ENCODE data around the gene NME3. TPM values are rescaled to one million over a fixed set of nuclear protein-coding genes. Genes with fewer than 3 reads are reported as not detected.

NME3 gene
- polyA plus RNA-seq, 6 donors from 2014 or later = 32.0 to 61.1 (median 49.1) TPM

DNA sequence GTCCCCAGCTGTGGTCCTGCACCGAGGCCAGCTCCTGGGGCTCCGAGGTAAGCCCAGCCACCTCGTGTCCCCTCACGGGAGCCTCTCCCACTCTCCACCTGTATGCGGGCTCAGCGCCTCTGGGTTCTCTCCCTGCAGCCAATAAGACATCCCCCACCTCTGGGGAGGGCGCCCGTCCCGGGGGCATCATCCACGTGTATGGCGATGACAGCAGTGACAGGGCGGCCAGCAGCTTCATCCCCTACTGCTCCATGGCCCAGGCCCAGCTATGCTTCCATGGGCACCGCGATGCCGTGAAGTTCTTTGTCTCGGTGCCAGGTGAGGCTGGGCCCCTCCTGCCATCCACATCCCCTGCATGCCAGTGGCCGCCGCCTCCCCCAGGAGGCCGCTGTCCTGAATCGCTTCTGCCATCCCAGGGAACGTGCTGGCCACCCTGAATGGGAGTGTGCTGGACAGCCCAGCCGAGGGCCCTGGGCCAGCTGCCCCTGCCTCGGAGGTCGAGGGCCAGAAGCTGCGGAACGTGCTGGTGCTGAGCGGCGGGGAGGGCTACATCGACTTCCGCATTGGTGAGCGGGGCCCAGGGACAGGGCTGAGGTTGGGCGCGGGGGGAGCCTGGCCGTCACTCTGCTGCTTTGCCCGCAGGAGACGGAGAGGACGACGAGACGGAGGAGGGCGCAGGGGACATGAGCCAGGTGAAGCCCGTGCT is 3.1 kb downstream of the NME3 start:
- peak overlapping the region in 2 of 6 donors; percentile 87 to 91 for H3K27ac Mint-ChIP-seq
- H3K4me3 Mint-ChIP-seq = no peak overlapping the region
- no peaks in the 10 kb centered on the region for H3K27me3 Mint-ChIP-seq
- H3K4me1 Mint-ChIP-seq = peaks cover 14 to 18% (median 16%) of the 10 kb centered on the region in 3 donors
- no peaks in the 10 kb centered on the region for H3K36me3 Mint-ChIP-seq
- ATAC-seq (ENCODE audit: low read depth in 2 of 2) (no peak), DNase-seq (no peak)
- H3K9me3 Mint-ChIP-seq = no peaks in the 10 kb centered on the region

GRCh38 chr16:1767116-1767994 is 4.0 kb downstream of the NME3 start:
- ATAC-seq (ENCODE audit: low read depth in 2 of 2) (no peak), DNase-seq (no peak)
- Mint-ChIP-seq H3K4me3 (peak overlapping the region in 1 of 8 donors; percentile 43), H3K27me3 (no peaks in the 10 kb centered on the region), H3K36me3 (no peaks in the 10 kb centered on the region), H3K9me3 (no peaks in the 10 kb centered on the region), H3K27ac (peak overlapping the region in 1 of 6 donors; percentile 91), H3K4me1 (peaks cover 12 to 18% (median 14%) of the 10 kb centered on the region in 3 donors)

GRCh38 chr16:1766701-1767100 is 4.6 kb downstream of the NME3 start:
- Mint-ChIP-seq H3K36me3 (no peaks in the 10 kb centered on the region), H3K9me3 (no peaks in the 10 kb centered on the region), H3K4me3 (no peak overlapping the region), H3K4me1 (peaks cover 6 to 11% (median 8%) of the 10 kb centered on the region in 3 donors), H3K27ac (no peak overlapping the region), H3K27me3 (no peaks in the 10 kb centered on the region)
- no peak for DNase-seq
- no peak for ATAC-seq (ENCODE audit: low read depth in 2 of 2)

DNA sequence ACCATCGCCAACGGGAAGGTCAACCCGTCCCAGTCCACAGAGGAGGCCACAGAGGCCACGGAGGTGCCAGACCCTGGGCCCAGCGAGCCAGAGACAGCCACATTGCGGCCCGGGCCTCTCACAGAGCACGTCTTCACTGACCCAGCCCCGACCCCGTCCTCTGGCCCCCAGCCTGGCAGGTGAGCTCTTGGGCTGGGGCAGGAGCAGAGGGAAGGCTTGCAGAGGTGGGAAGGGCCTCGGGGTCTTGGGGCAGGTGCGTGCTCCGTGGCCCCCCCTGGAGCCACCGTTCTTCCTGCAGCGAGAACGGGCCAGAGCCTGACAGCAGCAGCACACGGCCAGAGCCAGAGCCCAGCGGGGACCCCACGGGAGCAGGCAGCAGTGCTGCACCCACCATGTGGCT is 5.1 kb downstream of the NME3 start:
- DNase-seq = no peak
- no peak for ATAC-seq (ENCODE audit: low read depth in 2 of 2)
- no peak overlapping the region for H3K4me3 Mint-ChIP-seq
- no peaks in the 10 kb centered on the region for H3K36me3 Mint-ChIP-seq
- H3K27ac Mint-ChIP-seq = no peak overlapping the region
- peaks cover 5 to 10% (median 6%) of the 10 kb centered on the region in 3 donors for H3K4me1 Mint-ChIP-seq
- no peaks in the 10 kb centered on the region for H3K27me3 Mint-ChIP-seq
- H3K9me3 Mint-ChIP-seq = no peaks in the 10 kb centered on the region

GRCh38 chr16:1765826-1766225 is 5.5 kb downstream of the NME3 start:
- Mint-ChIP-seq H3K9me3 (no peaks in the 10 kb centered on the region), H3K4me1 (peaks cover 5 to 10% (median 6%) of the 10 kb centered on the region in 3 donors), H3K36me3 (no peaks in the 10 kb centered on the region), H3K27me3 (no peaks in the 10 kb centered on the region), H3K4me3 (no peak overlapping the region), H3K27ac (no peak overlapping the region)
- DNase-seq = no peak
- ATAC-seq (ENCODE audit: low read depth in 2 of 2) = no peak

DNA sequence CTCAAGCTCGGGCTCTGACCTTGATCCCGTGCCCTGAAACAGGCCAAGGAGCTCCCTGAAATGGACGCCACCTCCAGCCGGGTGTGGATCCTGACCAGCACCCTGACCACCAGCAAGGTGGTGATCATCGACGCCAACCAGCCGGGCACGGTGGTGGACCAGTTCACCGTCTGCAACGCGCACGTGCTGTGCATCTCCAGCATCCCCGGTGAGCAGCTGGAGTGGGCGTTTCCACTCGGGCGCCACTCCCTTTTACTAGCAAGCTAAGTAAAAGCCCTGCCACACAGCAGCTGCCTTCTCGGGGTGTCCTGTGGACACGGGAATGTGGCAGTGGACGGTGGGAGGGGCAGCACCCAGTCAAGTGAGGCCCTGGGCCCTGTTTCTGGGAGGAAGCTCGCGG is 6.4 kb downstream of the NME3 start:
- Mint-ChIP-seq H3K27ac (no peak overlapping the region), H3K27me3 (no peaks in the 10 kb centered on the region), H3K36me3 (no peaks in the 10 kb centered on the region)

DNA sequence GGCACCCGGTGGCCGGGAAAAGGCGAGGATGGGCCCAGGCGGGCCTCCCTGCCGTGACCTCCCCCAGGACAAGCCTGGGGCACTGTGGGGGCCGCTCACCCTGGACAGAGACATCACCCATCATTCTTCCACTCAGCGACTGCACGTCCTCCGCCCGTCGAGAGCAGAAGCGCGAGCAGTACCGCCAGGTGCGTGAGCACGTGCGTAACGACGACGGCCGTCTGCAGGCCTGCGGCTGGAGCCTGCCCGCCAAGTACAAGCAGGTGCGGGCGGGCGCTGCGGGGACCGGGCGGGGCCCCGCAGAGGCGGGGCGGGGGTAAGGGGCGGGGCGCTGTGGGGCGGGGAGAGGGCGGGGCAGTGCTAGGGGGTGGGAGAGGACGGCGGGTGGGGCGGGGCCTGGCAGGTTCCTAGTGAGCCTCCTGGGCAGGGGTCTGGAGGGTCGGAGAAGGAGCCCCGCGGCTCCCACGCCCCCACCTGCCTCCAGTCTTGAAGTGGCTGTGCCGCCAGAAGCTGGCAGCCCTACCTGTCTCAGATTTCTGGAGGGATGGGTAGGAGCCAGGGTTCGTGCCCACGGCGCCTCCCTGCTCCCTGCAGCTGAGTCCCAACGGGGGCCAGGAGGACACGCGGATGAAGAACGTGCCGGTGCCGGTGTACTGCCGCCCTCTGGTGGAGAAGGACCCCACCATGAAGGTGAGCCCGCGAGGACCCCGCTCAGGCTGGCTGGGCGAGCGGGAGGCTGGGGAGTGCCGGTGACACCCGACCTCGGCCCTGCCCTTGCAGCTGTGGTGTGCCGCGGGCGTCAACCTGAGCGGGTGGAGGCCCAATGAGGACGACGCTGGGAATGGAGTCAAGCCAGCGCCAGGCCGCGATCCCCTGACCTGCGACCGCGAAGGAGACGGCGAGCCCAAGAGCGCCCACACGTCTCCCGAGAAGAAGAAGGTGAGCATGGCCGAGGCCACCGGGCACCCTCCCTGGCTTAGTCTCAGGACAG is 7.5 kb downstream of the NME3 start:
- Mint-ChIP-seq H3K4me1 (peaks cover 0 to 5% (median 0%) of the 10 kb centered on the region in 3 donors), H3K9me3 (no peaks in the 10 kb centered on the region), H3K4me3 (no peak overlapping the region), H3K36me3 (no peaks in the 10 kb centered on the region), H3K27me3 (no peaks in the 10 kb centered on the region), H3K27ac (no peak overlapping the region)
- no peak for DNase-seq
- no peak for ATAC-seq (ENCODE audit: low read depth in 2 of 2)

More for the DNA sequence above, 6.4 kb downstream of the NME3 start:
- DNase-seq (no peak), ATAC-seq (ENCODE audit: low read depth in 2 of 2) (no peak)
- H3K4me1 Mint-ChIP-seq = peaks cover under 1 to 7% (median 2%) of the 10 kb centered on the region in 3 donors
- H3K9me3 Mint-ChIP-seq = no peaks in the 10 kb centered on the region
- no peak overlapping the region for H3K4me3 Mint-ChIP-seq

DNA sequence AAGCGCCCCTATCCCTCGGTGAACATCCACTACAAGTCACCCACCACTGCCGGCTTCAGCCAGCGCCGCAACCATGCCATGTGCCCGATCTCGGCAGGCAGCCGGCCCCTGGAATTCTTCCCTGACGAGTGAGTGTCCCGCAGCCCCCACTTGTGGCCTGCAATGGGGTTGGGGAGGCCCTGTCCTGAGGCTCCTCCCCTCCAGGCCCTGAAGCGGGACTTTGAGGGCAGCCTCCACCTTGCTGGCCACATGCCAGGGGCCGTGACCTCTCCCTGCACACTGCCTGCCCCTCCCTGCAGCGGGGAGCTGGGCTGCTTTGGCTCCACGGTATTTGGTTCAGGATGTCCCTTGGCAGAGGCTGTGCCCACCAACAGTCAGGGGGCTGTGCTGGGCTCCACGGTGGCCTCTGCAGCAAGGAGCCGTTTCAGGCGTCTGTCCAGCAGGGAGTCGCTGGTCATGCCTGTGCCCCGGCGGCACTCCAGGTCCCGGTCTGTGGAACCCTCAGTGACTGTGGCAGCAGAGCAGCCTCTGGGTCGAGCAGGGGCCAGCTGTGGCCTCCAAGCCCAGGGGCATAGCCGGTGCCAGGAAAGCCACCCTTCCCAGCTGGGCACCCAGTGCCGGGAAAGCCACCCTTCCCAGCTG is 8.3 kb downstream of the NME3 start:
- Mint-ChIP-seq H3K36me3 (no peaks in the 10 kb centered on the region), H3K27ac (peak overlapping the region in 2 of 6 donors; percentile 26 to 82), H3K9me3 (no peaks in the 10 kb centered on the region), H3K27me3 (no peaks in the 10 kb centered on the region), H3K4me3 (no peak overlapping the region), H3K4me1 (no peaks in the 10 kb centered on the region)
- ATAC-seq (ENCODE audit: low read depth in 2 of 2) (no peak), DNase-seq (no peak)

- DNase-seq (no peak), ATAC-seq (ENCODE audit: low read depth in 2 of 2) (no peak)
- Mint-ChIP-seq H3K4me1 (no peaks in the 10 kb centered on the region), H3K27me3 (no peaks in the 10 kb centered on the region), H3K4me3 (no peak overlapping the region), H3K36me3 (no peaks in the 10 kb centered on the region), H3K27ac (peak overlapping the region in 2 of 6 donors; percentile 26 to 83), H3K9me3 (no peaks in the 10 kb centered on the region)
Measured at GRCh38 chr16:1762196-1762878, 9.0 kb downstream of the NME3 start.

DNA sequence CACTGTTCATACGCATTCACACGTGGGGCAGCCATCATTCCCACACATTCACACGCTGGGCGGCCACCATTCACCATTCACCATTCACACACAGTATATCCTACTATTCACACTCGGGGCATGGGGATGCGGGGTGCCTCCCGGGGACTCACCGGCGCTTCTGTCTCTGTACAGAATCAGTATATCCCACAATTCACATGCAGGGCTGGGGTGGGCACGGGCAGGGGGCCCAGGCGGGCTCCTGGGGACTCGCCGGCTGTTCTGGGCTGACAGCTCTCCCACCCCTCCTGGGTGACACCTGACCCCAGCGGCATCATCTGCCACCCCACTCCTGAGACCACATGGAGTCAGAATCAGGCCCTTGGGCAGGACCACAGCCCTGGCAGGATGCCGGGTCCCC is 9.6 kb downstream of the NME3 start:
- Mint-ChIP-seq H3K9me3 (no peaks in the 10 kb centered on the region), H3K4me1 (no peaks in the 10 kb centered on the region), H3K27me3 (no peaks in the 10 kb centered on the region), H3K27ac (peak overlapping the region in 2 of 6 donors; percentile 64 to 83), H3K4me3 (no peak overlapping the region), H3K36me3 (no peaks in the 10 kb centered on the region)
- ATAC-seq (ENCODE audit: low read depth in 2 of 2) (no peak), DNase-seq (no peak)

GRCh38 chr16:1760911-1761310 is 10.4 kb downstream of the NME3 start:
- ATAC-seq (ENCODE audit: low read depth in 2 of 2) (no peak), DNase-seq (no peak)
- Mint-ChIP-seq H3K27me3 (no peaks in the 10 kb centered on the region), H3K9me3 (no peaks in the 10 kb centered on the region), H3K4me3 (no peak overlapping the region), H3K36me3 (no peaks in the 10 kb centered on the region), H3K27ac (peak overlapping the region in 1 of 6 donors; percentile 64), H3K4me1 (no peaks in the 10 kb centered on the region)

GRCh38 chr16:1759511-1759910 is 11.8 kb downstream of the NME3 start:
- Mint-ChIP-seq H3K27me3 (no peaks in the 10 kb centered on the region), H3K36me3 (no peaks in the 10 kb centered on the region), H3K9me3 (no peaks in the 10 kb centered on the region), H3K4me3 (no peak overlapping the region), H3K4me1 (no peaks in the 10 kb centered on the region), H3K27ac (peak overlapping the region in 2 of 6 donors; percentile 47 to 50)
- DNase-seq = no peak
- ATAC-seq (ENCODE audit: low read depth in 2 of 2) = no peak
